HG02642 (cell line): ENCODE data around the gene BBS1.
"Not testable (repeated sequence)": the region's sequence is repeated elsewhere in the genome, so short reads cannot be mapped to it uniquely, and the experiment has no call there.

Experiments
- ATAC-seq: cut with Tn5 transposase; IDR thresholded peaks from one replicate; pipeline ENCODE4 v1.9.1; 2021; ENCODE audit warnings: mild to moderate bottlenecking; ENCODE audit not compliant: unreplicated experiment, poor library complexity

BBS1 gene

GRCh38 chr11:66510271-66510989, at the start of gene BBS1:
BBS1 (plus strand) TSS chr11:66510635; CDS start chr11:66510660, 25 bp downstream.
- peak; percentile 92 for ATAC-seq

GRCh38 chr11:66462010-66462409, 48.4 kb upstream of the BBS1 start:
- ATAC-seq = no peak

- ATAC-seq = no peak
Observed at GRCh38 chr11:66462911-66463310, 47.5 kb upstream of the BBS1 start.

GRCh38 chr11:66464116-66464515, 46.3 kb upstream of the BBS1 start:
- ATAC-seq = not testable (repeated sequence)

- ATAC-seq = no peak
Observed at GRCh38 chr11:66464916-66465315, 45.5 kb upstream of the BBS1 start.

- no peak for ATAC-seq
Observed at GRCh38 chr11:66465373-66466224, 44.8 kb upstream of the BBS1 start.

GRCh38 chr11:66466225-66467033, 44.0 kb upstream of the BBS1 start, which contains the start of gene PELI3:
PELI3 (plus strand) TSS chr11:66466905; CDS start chr11:66468129, 1,224 bp downstream.
- peak; percentile 79 for ATAC-seq

- ATAC-seq = peak; percentile 41
Observed at GRCh38 chr11:66467034-66467659, 43.3 kb upstream of the BBS1 start.

GRCh38 chr11:66467756-66468155, 42.7 kb upstream of the BBS1 start:
- ATAC-seq = no peak

GRCh38 chr11:66468691-66469090, 41.7 kb upstream of the BBS1 start:
- ATAC-seq = no peak

GRCh38 chr11:66469441-66469840, 41.0 kb upstream of the BBS1 start:
- no peak for ATAC-seq

- ATAC-seq = no peak
Observed at GRCh38 chr11:66470015-66470414, 40.4 kb upstream of the BBS1 start.

GRCh38 chr11:66471142-66471541, 39.3 kb upstream of the BBS1 start:
- ATAC-seq = no peak

GRCh38 chr11:66472054-66472453, 38.4 kb upstream of the BBS1 start:
- ATAC-seq = no peak

- no peak for ATAC-seq
Observed at GRCh38 chr11:66473167-66473566, 37.3 kb upstream of the BBS1 start.

GRCh38 chr11:66473608-66474515, 36.6 kb upstream of the BBS1 start:
- no peak for ATAC-seq

- no peak for ATAC-seq
Observed at GRCh38 chr11:66475349-66476172, 34.9 kb upstream of the BBS1 start.

- no peak for ATAC-seq
Observed at GRCh38 chr11:66476173-66476840, 34.1 kb upstream of the BBS1 start.
